HUES64 (cell line): Measurements from ENCODE around the gene RAB3D.
"Not testable (repeated sequence)": the region's sequence is repeated elsewhere in the genome, so short reads cannot be mapped to it uniquely, and the experiment has no call there.

Experiments used
- H3K27ac ChIP-seq: 2 replicates; pipeline ENCODE4 v1.7.0; 2013; ENCODE audit warnings: low read depth, low read length, inconsistent platforms
- H3K27me3 ChIP-seq: 2 replicates; pipeline ENCODE4 v1.6.1; 2013; ENCODE audit warnings: mild to moderate bottlenecking, low read length; ENCODE audit not compliant: insufficient read depth
- H3K36me3 ChIP-seq: 2 replicates; pipeline ENCODE4 v1.6.1; 2013; ENCODE audit warnings: mild to moderate bottlenecking, low read length; ENCODE audit not compliant: insufficient read depth
- H3K4me1 ChIP-seq: 2 replicates; pipeline ENCODE4 v1.6.1; 2013; ENCODE audit warnings: mild to moderate bottlenecking, low read length, moderate library complexity; ENCODE audit not compliant: insufficient read depth
- H3K4me3 ChIP-seq: 2 replicates; pipeline ENCODE4 v1.5.1; 2013; ENCODE audit warnings: mild to moderate bottlenecking, low read length, moderate library complexity
- H3K9ac ChIP-seq: 2 replicates; pipeline ENCODE4 v1.6.1; 2013; ENCODE audit warnings: mild to moderate bottlenecking, low read depth, low read length
- H3K9me3 ChIP-seq: 2 replicates; pipeline ENCODE4 v1.6.1; 2013; ENCODE audit warnings: low read depth, low read length; ENCODE audit not compliant: insufficient read depth
- WGBS: fragments of 150-250, 120-280 bp; methylation state at CpG from one replicate; pipeline ENCODE4 v1.1.7; 2013; ENCODE audit warnings: missing lambda C conversion rate; 5-methylcytosine and 5-hydroxymethylcytosine counted together

Gene RAB3D

GRCh38 chr19:11354102-11354501, 14.6 kb upstream of the RAB3D start:
- not testable (repeated sequence) for H3K27me3 ChIP-seq, H3K9me3 ChIP-seq, H3K36me3 ChIP-seq, H3K27ac ChIP-seq, H3K4me1 ChIP-seq, H3K9ac ChIP-seq, H3K4me3 ChIP-seq
- 92% methylated on average over 4 of the region's 4 CpGs for WGBS

DNA sequence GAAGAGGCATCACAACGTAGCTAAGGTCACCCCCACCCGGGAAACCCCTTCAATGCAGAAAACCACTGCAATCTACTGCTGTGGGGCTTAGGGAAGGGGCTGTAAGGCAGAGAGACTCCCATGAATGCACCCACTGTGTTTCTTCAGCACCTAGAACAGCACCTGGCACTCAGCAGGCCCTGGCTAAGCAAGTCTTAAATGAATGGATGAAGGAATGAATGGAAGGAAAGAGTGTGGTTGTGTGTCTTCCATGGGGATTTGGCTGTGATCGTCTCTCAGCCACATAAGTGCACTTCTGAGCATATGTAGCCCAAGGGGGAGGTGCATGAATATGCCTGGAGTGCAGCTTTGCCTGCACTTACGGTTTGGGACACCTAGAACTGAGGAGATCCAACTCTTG, 9.7 kb upstream of the RAB3D start:
- Histone ChIP-seq H3K9ac (no peak overlapping the region), H3K4me3 (no peak overlapping the region), H3K9me3 (no peaks in the 10 kb centered on the region), H3K36me3 (no peaks in the 10 kb centered on the region), H3K27me3 (no peaks in the 10 kb centered on the region), H3K27ac (no peak overlapping the region), H3K4me1 (no peaks in the 10 kb centered on the region)
- 93% methylated on average over 4 of the region's 4 CpGs for WGBS

DNA sequence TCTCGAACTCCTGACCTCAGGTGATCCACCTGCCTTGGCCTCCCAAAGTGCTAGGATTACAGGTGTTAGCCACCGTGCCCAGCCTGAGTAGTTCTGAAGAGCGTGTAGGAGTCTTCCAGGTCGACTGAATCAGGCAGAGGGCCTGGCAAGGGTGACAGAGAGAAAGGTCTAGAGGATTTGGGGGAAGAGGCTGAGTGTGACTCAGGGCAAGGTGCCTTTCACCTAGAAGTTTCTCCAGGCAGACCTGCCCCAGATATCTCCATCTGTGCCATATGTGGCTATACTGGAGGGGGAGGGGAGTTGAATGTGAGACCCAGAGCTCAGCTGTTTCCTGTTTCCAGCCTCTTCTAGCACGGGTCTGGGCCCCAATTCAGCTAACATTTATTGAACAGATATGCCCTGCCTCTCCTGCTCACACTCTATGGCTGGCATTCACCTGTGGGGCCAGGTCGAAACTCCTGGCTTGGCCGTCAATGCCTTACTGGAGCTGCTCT, 8.1 kb upstream of the RAB3D start:
- Histone ChIP-seq H3K4me3 (no peak overlapping the region), H3K27ac (no peak overlapping the region), H3K9me3 (no peaks in the 10 kb centered on the region), H3K4me1 (no peaks in the 10 kb centered on the region), H3K36me3 (0 out of 2 replicates have a peak, but pooled peaks cover 3% of the 10 kb centered on the region), H3K27me3 (no peaks in the 10 kb centered on the region), H3K9ac (no peak overlapping the region)
- WGBS = 86% methylated on average over 7 of the region's 7 CpGs

DNA sequence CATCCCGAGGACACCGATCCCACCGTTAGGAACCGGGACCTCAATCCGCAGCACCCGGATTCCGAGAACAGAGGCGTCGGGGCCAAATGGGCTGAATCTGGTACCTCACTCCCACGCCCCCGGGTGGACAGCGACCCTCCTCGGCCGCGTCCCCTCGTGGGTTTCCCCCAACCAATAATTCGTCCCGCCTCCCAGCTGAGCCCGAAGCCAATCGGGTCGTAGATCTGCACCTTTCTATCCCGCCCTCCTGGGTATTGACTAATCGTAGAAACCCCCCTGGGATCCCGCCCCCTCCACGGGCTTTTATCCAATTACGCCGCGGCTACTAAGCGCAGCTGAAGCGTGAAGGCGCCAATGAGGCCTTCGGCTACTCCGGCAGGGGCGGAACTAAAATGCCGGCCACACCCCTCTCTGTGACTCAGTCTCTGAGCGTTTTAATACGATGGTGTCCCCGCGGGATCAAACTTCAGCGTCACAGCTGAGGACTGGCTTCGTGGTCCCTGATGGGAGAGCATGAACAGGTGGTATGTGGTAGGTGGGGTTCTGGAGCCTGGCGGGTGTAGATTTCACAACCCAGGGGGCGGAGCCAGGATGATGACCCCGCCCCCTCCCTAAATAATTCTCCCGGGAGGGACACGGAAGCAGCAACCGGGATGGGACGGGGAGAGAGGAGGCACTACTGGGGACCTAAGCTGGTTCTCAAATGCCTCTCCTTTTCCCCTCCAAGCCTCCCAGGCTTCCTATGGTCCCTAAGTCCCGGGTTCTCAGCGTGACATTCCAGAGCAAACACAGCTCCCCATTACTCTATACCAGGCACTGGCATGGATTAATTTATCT, 6.9 kb upstream of the RAB3D start, which contains the start of the genes CCDC159 and TMEM205:
TSS of gene CCDC159 (plus strand) at position 416 of the 837 bp plus-strand sequence. CDS start at position 504, 88 bp downstream.
TSS of gene TMEM205 (minus strand) at position 165 of the 837 bp plus-strand sequence. CDS start 649 bp downstream, outside the sequence.
- no peaks in the 10 kb centered on the region for H3K4me1 ChIP-seq
- no peaks in the 10 kb centered on the region for H3K9me3 ChIP-seq
- H3K36me3 ChIP-seq = 0 out of 2 replicates have a peak, but pooled peaks cover 7% of the 10 kb centered on the region
- under 1% methylated on average over 47 of the region's 50 CpGs for WGBS
- peak within 1 kb of the TSS; percentile 84 for H3K4me3 ChIP-seq
- H3K9ac ChIP-seq = peak within 1 kb of the TSS; percentile 71
- no peaks in the 10 kb centered on the region for H3K27me3 ChIP-seq
- H3K27ac ChIP-seq = no peak within 1 kb of the TSS

DNA sequence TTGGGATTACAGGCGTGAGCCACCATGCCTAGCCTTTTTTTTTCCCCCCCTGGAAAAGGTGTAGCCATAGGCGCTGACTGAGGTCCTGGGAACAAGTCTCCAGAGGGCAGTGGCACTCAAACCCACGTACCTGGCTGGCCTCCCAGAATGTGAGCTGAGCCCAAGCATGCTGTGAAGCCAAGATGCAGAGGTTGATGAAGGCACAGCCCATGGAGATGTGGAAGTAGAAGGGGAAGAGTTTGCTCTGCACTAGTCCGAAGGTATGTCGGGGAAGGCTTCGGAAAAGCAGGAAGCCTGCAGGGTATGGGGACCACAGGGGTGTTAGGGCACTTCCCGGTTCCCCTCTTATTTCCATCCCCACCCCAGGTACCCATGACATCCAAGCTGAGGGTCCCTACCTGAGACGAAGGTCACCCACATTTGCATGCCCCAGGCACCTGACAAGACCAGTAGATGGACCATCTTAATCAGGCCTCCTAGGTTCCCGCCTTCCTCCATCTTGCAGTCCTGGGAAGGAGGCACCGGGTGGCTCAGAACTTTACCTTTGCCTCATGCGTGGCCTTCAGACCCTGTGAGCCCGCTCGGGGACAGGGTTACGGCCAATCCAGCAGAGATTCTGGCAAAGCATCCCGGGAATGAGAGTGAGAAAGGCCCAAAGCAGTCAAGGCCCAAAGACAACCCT, 5.8 kb upstream of the RAB3D start:
- no peaks in the 10 kb centered on the region for H3K27me3 ChIP-seq
- H3K9ac ChIP-seq = peak overlapping the region; percentile 71
- peak overlapping the region; percentile 84 for H3K4me3 ChIP-seq
- H3K4me1 ChIP-seq = no peaks in the 10 kb centered on the region
- H3K9me3 ChIP-seq = no peaks in the 10 kb centered on the region
- WGBS = 61% methylated on average over 14 of the region's 15 CpGs
- H3K27ac ChIP-seq = no peak overlapping the region
- H3K36me3 ChIP-seq = 0 out of 2 replicates have a peak, but pooled peaks cover 7% of the 10 kb centered on the region

- no peak overlapping the region for H3K9ac ChIP-seq
- 93% methylated on average over 3 of the region's 3 CpGs for WGBS
- no peak overlapping the region for H3K4me3 ChIP-seq
- H3K9me3 ChIP-seq = no peaks in the 10 kb centered on the region
- no peaks in the 10 kb centered on the region for H3K27me3 ChIP-seq
- 0 out of 2 replicates have a peak, but pooled peaks cover 7% of the 10 kb centered on the region for H3K36me3 ChIP-seq
- H3K4me1 ChIP-seq = no peaks in the 10 kb centered on the region
- no peak overlapping the region for H3K27ac ChIP-seq
Measured at GRCh38 chr19:11342429-11342828, 3.0 kb upstream of the RAB3D start.

- Histone ChIP-seq H3K4me3 (peak overlapping the region; percentile 70; the same call in 1 of the 2 replicates), H3K36me3 (peaks cover 16% of the 10 kb centered on the region)
- H3K9ac ChIP-seq, H3K4me1 ChIP-seq, H3K27ac ChIP-seq, H3K9me3 ChIP-seq, H3K27me3 ChIP-seq: not testable (repeated sequence)
- WGBS = 93% methylated on average over 8 of the region's 8 CpGs
Measured at GRCh38 chr19:11340099-11340467, 626 bp upstream of the RAB3D start.

DNA sequence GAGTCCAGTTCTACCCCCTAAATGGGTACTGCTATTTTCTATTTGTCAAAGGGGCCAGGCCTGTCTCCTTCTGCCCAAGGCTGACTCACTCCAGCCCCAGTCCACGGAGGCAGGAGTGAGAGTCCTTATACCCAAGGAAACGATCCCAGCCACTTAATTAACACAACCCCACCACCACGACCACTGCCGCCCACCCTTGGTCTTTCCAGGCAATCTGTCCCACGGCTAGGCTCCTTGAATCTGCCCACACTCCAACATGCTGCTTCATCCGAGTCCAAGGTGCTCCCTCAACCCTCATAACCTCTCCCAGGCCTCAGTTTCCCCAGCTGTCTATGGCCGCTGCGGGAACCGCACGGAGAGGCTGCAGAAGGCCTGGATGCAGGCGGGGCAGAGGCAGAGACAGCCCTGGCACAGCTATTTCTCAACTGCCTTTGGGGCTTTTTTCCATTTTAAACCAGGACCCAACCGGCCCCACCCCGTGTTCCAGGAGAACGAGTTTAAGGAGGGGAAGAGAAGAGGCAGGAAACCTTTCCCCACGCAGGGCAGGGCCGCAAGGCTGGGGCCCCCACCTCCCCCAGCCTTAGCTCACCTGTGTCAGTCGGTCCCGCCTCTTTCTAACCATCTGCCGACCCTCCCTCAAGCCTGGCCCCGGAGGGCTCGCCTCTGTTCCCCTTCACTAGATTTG, 746 bp downstream of the RAB3D start:
- Histone ChIP-seq H3K9me3 (no peaks in the 10 kb centered on the region), H3K27ac (no peak overlapping the region), H3K9ac (peak overlapping the region; percentile 62), H3K36me3 (peaks cover 19% of the 10 kb centered on the region), H3K4me3 (peak overlapping the region; percentile 70), H3K4me1 (no peaks in the 10 kb centered on the region), H3K27me3 (no peaks in the 10 kb centered on the region)
- WGBS = 43% methylated on average over 20 of the region's 21 CpGs

DNA sequence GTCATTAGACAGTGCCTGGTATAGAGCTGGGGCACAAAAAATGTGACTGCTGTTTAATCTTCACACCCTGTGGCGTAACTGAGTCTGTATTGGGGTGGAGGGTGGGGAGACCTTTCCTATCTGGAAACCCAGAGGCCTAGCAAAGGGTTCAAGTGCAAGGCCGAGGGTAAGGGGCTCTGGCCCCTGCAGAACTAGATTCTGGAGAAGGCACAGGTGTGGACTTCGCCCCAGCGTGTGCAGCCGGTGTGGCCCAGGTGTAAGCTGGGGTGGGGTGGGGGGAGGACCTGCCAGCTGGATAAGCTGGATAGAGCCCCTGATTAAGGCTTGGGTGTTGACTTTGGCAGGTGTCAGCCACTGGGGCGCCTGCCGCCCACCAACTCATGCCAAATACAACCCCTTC, 1.3 kb downstream of the RAB3D start:
- Histone ChIP-seq H3K27ac (no peak overlapping the region), H3K4me1 (no peaks in the 10 kb centered on the region), H3K9ac (no peak overlapping the region)

GRCh38 chr19:11337080-11337479, 2.4 kb downstream of the RAB3D start:
- H3K4me3 ChIP-seq = no peak overlapping the region
- H3K9ac ChIP-seq = no peak overlapping the region
- H3K36me3 ChIP-seq = peaks cover 17% of the 10 kb centered on the region
- H3K9me3 ChIP-seq = no peaks in the 10 kb centered on the region
- H3K4me1 ChIP-seq = no peaks in the 10 kb centered on the region
- H3K27ac ChIP-seq = no peak overlapping the region
- WGBS = 93% methylated on average over 14 of the region's 14 CpGs
- no peaks in the 10 kb centered on the region for H3K27me3 ChIP-seq

More for the DNA sequence above, 1.3 kb downstream of the RAB3D start:
- Histone ChIP-seq H3K27me3 (no peaks in the 10 kb centered on the region), H3K4me3 (no peak overlapping the region), H3K9me3 (no peaks in the 10 kb centered on the region), H3K36me3 (peaks cover 22% of the 10 kb centered on the region)
- WGBS = 93% methylated on average over 5 of the region's 7 CpGs
